HEK293 (cell line): ENCODE data around the gene FRMD4A.

ENCODE experiments used
- KLF17 ChIP-seq: fragments of 450-650 bp; formaldehyde crosslinking; IDR thresholded peaks from 2 replicates; pipeline ENCODE4 v1.5.1; 2016; ENCODE audit warnings: missing biosample characterization, missing genetic modification characterization
- ZNF398 ChIP-seq: fragments of 450-650 bp; formaldehyde crosslinking; IDR thresholded peaks from 2 replicates; pipeline ENCODE4 v1.5.1; 2017; ENCODE audit warnings: missing biosample characterization, missing genetic modification characterization
- ZNF639 ChIP-seq: fragments of 450-650 bp; formaldehyde crosslinking; IDR thresholded peaks from 2 replicates; pipeline ENCODE4 v1.5.1; 2016; ENCODE audit warnings: missing biosample characterization, missing genetic modification characterization

GRCh38 chr10:14182781-14183180, 147.9 kb downstream of the FRMD4A start:
- TF ChIP-seq KLF17 (tag by site-specific recombination), result no peak
- TF ChIP-seq ZNF398 (tag by site-specific recombination), result no peak
- TF ChIP-seq ZNF639, result no peak
